Neural cell (in vitro differentiated cells): ENCODE data around the gene MAD1L1. TPM values are rescaled to one million over a fixed set of nuclear protein-coding genes. Genes with fewer than 3 reads are reported as not detected.

Experiments used
- H2AFZ ChIP-seq: fragments of 200-600, 300-800 bp; sonication (generic), shearing (Covaris generic); 2 replicates; pipeline ENCODE4 v1.6.0; 2014; ENCODE audit warnings: low read depth, mild to moderate bottlenecking, antibody characterized with exemption, low read length, moderate library complexity
- H3F3A ChIP-seq: fragments of 200-600 bp; shearing (Covaris generic); 2 replicates; pipeline ENCODE4 v1.6.1; 2016; ENCODE audit warnings: mild to moderate bottlenecking, moderate library complexity, mixed read lengths, antibody characterized with exemption, low read length; ENCODE audit not compliant: insufficient read depth, poor library complexity, severe bottlenecking
- H3K27ac ChIP-seq: fragments of 200-600, 300-800 bp; sonication (generic), shearing (Covaris generic); 2 replicates; pipeline ENCODE4 v1.5.1; 2014; ENCODE audit warnings: mild to moderate bottlenecking, low read length, moderate library complexity
- H3K27me3 ChIP-seq: fragments of 300-800, 200-600 bp; sonication (generic), shearing (Covaris generic); 2 replicates; pipeline ENCODE4 v1.6.0; 2014; ENCODE audit warnings: mild to moderate bottlenecking, low read depth, low read length, moderate library complexity; ENCODE audit not compliant: insufficient read depth
- H3K36me3 ChIP-seq: fragments of 300-800, 200-600 bp; sonication (generic), shearing (Covaris generic); 2 replicates; pipeline ENCODE4 v1.5.1; 2014; ENCODE audit warnings: mild to moderate bottlenecking, antibody characterized with exemption, low read length, moderate library complexity; ENCODE audit not compliant: insufficient read depth
- H3K4me2 ChIP-seq: fragments of 300-800, 200-600 bp; sonication (generic), shearing (Covaris generic); 2 replicates; pipeline ENCODE4 v1.6.0; 2014; ENCODE audit warnings: mild to moderate bottlenecking, low read length
- H3K4me3 ChIP-seq: fragments of 300-800, 200-600 bp; sonication (generic), shearing (Covaris generic); 2 replicates; pipeline ENCODE4 v1.5.1; 2014; ENCODE audit warnings: mild to moderate bottlenecking, low read length, moderate library complexity
- H3K79me2 ChIP-seq: fragments of 200-600 bp; shearing (Covaris generic); replicated peaks from 2 replicates; pipeline ENCODE4 v1.6.0; 2014; ENCODE audit warnings: mild to moderate bottlenecking, low read length, moderate library complexity; ENCODE audit not compliant: insufficient read depth
- H3K9ac ChIP-seq: fragments of 300-800, 200-600 bp; sonication (generic), shearing (Covaris generic); 2 replicates; pipeline ENCODE4 v1.6.1; 2016; ENCODE audit warnings: mild to moderate bottlenecking, low read length, mixed read lengths
- H3K9me2 ChIP-seq: fragments of 200-600 bp; shearing (Covaris generic); 2 replicates; pipeline ENCODE4 v1.6.1; 2016; ENCODE audit warnings: mild to moderate bottlenecking, low read length, mixed read lengths; ENCODE audit not compliant: insufficient read depth
- H3K9me3 ChIP-seq: fragments of 200-600, 300-800 bp; sonication (generic), shearing (Covaris generic); 2 replicates; pipeline ENCODE4 v1.6.1; 2016; ENCODE audit warnings: mild to moderate bottlenecking, mixed run types, low read length, moderate library complexity, mixed read lengths
- H4K20me1 ChIP-seq: fragments of 200-600 bp; shearing (Covaris generic); 2 replicates; pipeline ENCODE4 v1.6.1; 2016; ENCODE audit warnings: mild to moderate bottlenecking, mixed run types; ENCODE audit not compliant: insufficient read depth
- EP300 ChIP-seq: fragments of 450-650 bp; conservative IDR thresholded peaks from 2 replicates; pipeline ENCODE4 v1.6.1; 2014; ENCODE audit warnings: antibody characterized with exemption, mild to moderate bottlenecking, moderate library complexity; ENCODE audit not compliant: poor library complexity, severe bottlenecking
- EZH2 ChIP-seq: fragments of 200-600, 300-800 bp; shearing (Covaris generic), sonication (generic); IDR thresholded peaks from 2 replicates; pipeline ENCODE4 v1.6.1; 2014; ENCODE audit warnings: antibody characterized with exemption, low read length, borderline replicate concordance, mild to moderate bottlenecking; ENCODE audit not compliant: insufficient read depth, poor library complexity, severe bottlenecking
- MXI1 ChIP-seq: fragments of 450-650 bp; conservative IDR thresholded peaks from 2 replicates; pipeline ENCODE4 v1.6.1; 2014; ENCODE audit warnings: antibody characterized with exemption, mild to moderate bottlenecking; ENCODE audit not compliant: poor library complexity, severe bottlenecking
- POLR2AphosphoS5 ChIP-seq: IDR thresholded peaks from 2 replicates; pipeline ENCODE4 v1.6.1; 2012
- RAD21 ChIP-seq: fragments of 450-650 bp; conservative IDR thresholded peaks from 2 replicates; pipeline ENCODE4 v1.6.1; 2014; ENCODE audit warnings: antibody characterized with exemption, mild to moderate bottlenecking, moderate library complexity
- SMC3 ChIP-seq: fragments of 450-650 bp; conservative IDR thresholded peaks from 2 replicates; pipeline ENCODE4 v1.6.1; 2014; ENCODE audit warnings: antibody characterized with exemption, mild to moderate bottlenecking, moderate library complexity; ENCODE audit not compliant: poor library complexity
- TAF1 ChIP-seq: IDR thresholded peaks from 2 replicates; pipeline ENCODE4 v1.6.1; 2012; ENCODE audit warnings: low read depth
- polyA plus RNA-seq: library from polyadenylated mRNA; depleted of rRNA; stranded (reverse); fragments of >200 nt; gene quantifications from 2 replicates; pipeline ENCODE4 v1.2.3, GENCODE V29; 2014
- TF ChIP-seq, protein P1 (sequence below): fragments of 450-650 bp; IDR thresholded peaks from 2 replicates; pipeline ENCODE4 v1.5.1; 2014; ENCODE audit warnings: antibody characterized with exemption, mild to moderate bottlenecking, moderate library complexity; ENCODE audit not compliant: poor library complexity, severe bottlenecking
- TF ChIP-seq, protein P2 (sequence below): IDR thresholded peaks from 2 replicates; pipeline ENCODE4 v1.6.1; 2012; ENCODE audit warnings: borderline replicate concordance

The MAD1L1 gene
- polyA plus RNA-seq, 1 donor from 2014 or later: 31.4 TPM

GRCh38 chr7:2271273-2272026 lies 38.7 kb upstream of the MAD1L1 start:
- Histone ChIP-seq H3F3A (no peaks in the 10 kb centered on the region), H3K36me3 (no peaks in the 10 kb centered on the region), H4K20me1 (no peaks in the 10 kb centered on the region), H3K9ac (no peak overlapping the region), H3K79me2 (no peaks in the 10 kb centered on the region), H3K27ac (no peak overlapping the region), H3K9me3 (no peaks in the 10 kb centered on the region), H3K4me2 (no peak overlapping the region), H2AFZ (no peak overlapping the region), H3K27me3 (no peaks in the 10 kb centered on the region), H3K9me2 (no peaks in the 10 kb centered on the region), H3K4me3 (no peak overlapping the region)
- TF ChIP-seq, protein P1, sequence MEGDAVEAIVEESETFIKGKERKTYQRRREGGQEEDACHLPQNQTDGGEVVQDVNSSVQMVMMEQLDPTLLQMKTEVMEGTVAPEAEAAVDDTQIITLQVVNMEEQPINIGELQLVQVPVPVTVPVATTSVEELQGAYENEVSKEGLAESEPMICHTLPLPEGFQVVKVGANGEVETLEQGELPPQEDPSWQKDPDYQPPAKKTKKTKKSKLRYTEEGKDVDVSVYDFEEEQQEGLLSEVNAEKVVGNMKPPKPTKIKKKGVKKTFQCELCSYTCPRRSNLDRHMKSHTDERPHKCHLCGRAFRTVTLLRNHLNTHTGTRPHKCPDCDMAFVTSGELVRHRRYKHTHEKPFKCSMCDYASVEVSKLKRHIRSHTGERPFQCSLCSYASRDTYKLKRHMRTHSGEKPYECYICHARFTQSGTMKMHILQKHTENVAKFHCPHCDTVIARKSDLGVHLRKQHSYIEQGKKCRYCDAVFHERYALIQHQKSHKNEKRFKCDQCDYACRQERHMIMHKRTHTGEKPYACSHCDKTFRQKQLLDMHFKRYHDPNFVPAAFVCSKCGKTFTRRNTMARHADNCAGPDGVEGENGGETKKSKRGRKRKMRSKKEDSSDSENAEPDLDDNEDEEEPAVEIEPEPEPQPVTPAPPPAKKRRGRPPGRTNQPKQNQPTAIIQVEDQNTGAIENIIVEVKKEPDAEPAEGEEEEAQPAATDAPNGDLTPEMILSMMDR: no peak
- no peak for TF ChIP-seq POLR2AphosphoS5
- TF ChIP-seq TAF1: no peak
- TF ChIP-seq RAD21: no peak
- TF ChIP-seq SMC3: no peak
- TF ChIP-seq, protein P2, sequence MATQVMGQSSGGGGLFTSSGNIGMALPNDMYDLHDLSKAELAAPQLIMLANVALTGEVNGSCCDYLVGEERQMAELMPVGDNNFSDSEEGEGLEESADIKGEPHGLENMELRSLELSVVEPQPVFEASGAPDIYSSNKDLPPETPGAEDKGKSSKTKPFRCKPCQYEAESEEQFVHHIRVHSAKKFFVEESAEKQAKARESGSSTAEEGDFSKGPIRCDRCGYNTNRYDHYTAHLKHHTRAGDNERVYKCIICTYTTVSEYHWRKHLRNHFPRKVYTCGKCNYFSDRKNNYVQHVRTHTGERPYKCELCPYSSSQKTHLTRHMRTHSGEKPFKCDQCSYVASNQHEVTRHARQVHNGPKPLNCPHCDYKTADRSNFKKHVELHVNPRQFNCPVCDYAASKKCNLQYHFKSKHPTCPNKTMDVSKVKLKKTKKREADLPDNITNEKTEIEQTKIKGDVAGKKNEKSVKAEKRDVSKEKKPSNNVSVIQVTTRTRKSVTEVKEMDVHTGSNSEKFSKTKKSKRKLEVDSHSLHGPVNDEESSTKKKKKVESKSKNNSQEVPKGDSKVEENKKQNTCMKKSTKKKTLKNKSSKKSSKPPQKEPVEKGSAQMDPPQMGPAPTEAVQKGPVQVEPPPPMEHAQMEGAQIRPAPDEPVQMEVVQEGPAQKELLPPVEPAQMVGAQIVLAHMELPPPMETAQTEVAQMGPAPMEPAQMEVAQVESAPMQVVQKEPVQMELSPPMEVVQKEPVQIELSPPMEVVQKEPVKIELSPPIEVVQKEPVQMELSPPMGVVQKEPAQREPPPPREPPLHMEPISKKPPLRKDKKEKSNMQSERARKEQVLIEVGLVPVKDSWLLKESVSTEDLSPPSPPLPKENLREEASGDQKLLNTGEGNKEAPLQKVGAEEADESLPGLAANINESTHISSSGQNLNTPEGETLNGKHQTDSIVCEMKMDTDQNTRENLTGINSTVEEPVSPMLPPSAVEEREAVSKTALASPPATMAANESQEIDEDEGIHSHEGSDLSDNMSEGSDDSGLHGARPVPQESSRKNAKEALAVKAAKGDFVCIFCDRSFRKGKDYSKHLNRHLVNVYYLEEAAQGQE: no peak
- no peak for TF ChIP-seq MXI1
- no peak for TF ChIP-seq EZH2

- Histone ChIP-seq H3K4me3 (no peak overlapping the region), H3K9ac (no peak overlapping the region), H4K20me1 (no peaks in the 10 kb centered on the region), H3K79me2 (no peaks in the 10 kb centered on the region), H2AFZ (no peak overlapping the region), H3K9me2 (no peaks in the 10 kb centered on the region), H3K27me3 (no peaks in the 10 kb centered on the region), H3F3A (no peaks in the 10 kb centered on the region), H3K27ac (no peak overlapping the region), H3K4me2 (no peak overlapping the region), H3K36me3 (no peaks in the 10 kb centered on the region), H3K9me3 (no peaks in the 10 kb centered on the region)
- no peak for TF ChIP-seq EZH2
- no peak for TF ChIP-seq POLR2AphosphoS5
- TF ChIP-seq, protein P1: no peak
- TF ChIP-seq EP300: no peak
- no peak for TF ChIP-seq SMC3
- TF ChIP-seq TAF1: no peak
- TF ChIP-seq MXI1: no peak
- TF ChIP-seq RAD21: no peak
- TF ChIP-seq, protein P2: no peak
These were observed 37.8 kb upstream of the MAD1L1 start for GRCh38 chr7:2270495-2270894.
